ENCODE data around the gene SH3GL1. TPM values are rescaled to one million over a fixed set of nuclear protein-coding genes. Genes with fewer than 3 reads are reported as not detected.
A peak's percentile ranks its signal among the peaks of the same experiment; 100 is the strongest.

Gene SH3GL1
- total RNA-seq, 1 experiment from 2014 or later = 108 TPM

DNA sequence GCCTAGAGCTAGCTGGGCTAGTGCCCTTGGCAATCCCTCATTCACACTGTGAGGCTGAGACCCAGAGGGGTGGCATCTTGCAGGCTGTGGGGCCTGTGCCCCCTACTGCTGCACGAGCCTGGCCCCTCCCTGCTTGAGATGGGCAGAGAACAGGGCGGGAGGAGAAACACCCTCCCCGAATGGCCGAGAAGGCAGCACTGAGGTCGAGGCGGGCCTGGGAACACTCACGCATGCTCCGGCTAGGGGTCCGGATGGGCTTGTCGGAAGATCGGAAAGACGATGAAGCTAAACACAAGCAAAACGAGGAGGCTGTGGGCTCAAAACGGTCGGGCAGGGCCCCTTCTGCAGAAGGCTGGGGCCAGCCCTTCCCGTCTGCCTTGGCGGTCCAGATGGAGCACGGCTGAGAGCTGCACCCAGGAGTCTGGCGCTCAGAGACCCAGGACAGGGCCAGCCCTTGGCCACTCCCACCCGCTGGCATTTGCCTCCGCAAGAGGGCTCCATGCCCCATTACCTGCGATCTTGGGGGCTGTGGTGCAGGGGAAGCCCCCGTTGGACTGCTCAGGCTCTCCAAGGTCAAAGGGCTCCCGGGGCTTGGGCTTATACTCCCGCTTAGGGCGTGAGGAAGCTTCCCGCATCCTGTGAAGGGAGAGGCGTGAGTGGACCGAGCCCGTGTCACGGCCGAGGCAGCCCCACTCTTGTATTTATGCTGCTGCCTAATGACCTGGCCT, 38.1 kb downstream of the SH3GL1 start:
- Histone ChIP-seq H3K4me1 (ENCODE audit: insufficient read depth, low read length, poor library complexity, severe bottlenecking) (no peaks in the 10 kb centered on the region), H3K36me3 (ENCODE audit: insufficient read depth, low read length, poor library complexity, severe bottlenecking) (peaks cover 51% of the 10 kb centered on the region), H3K9me3 (ENCODE audit: low read depth, low read length, poor library complexity, severe bottlenecking) (no peaks in the 10 kb centered on the region), H3K4me3 (ENCODE audit: low read depth, low read length, poor library complexity, severe bottlenecking) (no peak overlapping the region), H3K27ac (ENCODE audit: low read depth, low read length, poor library complexity, severe bottlenecking) (peak overlapping the region; percentile 16), H3K27me3 (replicated peaks; ENCODE audit: insufficient read depth, low read depth, low read length, poor library complexity) (no peaks in the 10 kb centered on the region)
- TF ChIP-seq CTCF (conservative IDR thresholded peaks at IDR 0.05; ENCODE audit: low read depth, low read length) (no peak), EZH2 (IDR thresholded peaks at IDR 0.05; ENCODE audit: borderline replicate concordance, low read depth, low read length, poor library complexity, severe bottlenecking) (no peak)
- ChIA-PET POLR2A (ENCODE audit: low non-redundant PET) (no interaction called here), CTCF (interaction anchor here (0.8 to 0.9 kb wide), 2 partner anchors 10 to 31 kb away, joined by 3 to 7 read pairs; no protein-coding TSS in a partner anchor)
- intact Hi-C loops (cut with micrococcal nuclease; ENCODE audit: unreplicated experiment) = no loop called here
- no TSS peak for BruUV-seq (replicated peaks)
- DNase-seq (ENCODE audit: low spot score) = no peak

DNA sequence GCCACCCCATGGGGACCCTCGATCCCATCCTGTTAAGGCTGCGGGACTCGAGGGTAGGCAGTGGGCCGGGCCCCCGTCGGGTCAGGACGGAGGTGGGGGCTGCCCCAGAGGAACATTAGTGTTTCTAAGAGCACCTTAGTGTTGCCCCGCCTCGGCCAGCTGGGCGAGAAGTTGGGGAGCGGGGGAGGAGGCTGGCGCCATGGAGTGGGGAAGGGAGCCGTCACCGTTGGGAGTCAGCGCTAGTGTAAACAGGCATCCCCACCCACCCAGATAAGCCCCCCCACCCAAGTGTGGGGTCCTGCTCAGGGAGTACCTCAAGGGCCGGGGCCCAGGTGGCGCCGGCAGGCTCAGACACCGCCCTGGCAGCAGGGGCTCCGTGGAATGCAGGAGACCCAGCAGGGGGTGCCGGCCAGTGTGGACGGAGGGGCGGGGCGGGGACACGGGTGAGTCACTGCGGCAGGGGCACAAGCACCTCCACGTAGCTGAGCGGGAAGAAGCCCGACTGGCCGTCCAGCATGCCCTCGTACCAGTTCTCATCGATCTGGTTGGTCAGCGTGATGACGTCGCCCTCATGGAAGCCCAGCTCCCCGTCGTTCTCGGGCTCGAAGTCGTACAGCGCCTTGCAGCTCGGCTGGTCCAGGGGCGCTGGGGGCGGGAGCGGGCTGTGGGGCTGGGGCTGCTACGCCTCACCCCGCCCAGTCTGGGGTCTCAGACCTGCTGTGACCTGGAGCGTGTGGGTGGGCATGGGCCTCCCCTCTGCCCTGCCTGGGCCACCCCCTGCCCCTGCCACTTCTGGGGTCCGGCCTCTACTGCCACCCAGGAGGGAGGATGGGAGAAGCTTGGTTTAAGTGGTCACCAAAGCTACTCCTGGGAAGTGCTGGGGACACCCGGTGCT, 38.9 kb downstream of the SH3GL1 start:
- no peak overlapping the region for H3K4me3 ChIP-seq (ENCODE audit: low read depth, low read length, poor library complexity, severe bottlenecking)
- TF ChIP-seq CTCF (conservative IDR thresholded peaks at IDR 0.05; ENCODE audit: low read depth, low read length) = no peak
- no peak for TF ChIP-seq EZH2 (IDR thresholded peaks at IDR 0.05; ENCODE audit: borderline replicate concordance, low read depth, low read length, poor library complexity, severe bottlenecking)
- ChIA-PET CTCF (interaction anchor here (0.8 to 0.9 kb wide), 2 partner anchors 9 to 32 kb away, joined by 3 to 7 read pairs; no protein-coding TSS in a partner anchor), POLR2A (ENCODE audit: low non-redundant PET) (no interaction called here)
- H3K4me1 ChIP-seq (ENCODE audit: insufficient read depth, low read length, poor library complexity, severe bottlenecking) = no peaks in the 10 kb centered on the region
- DNase-seq (ENCODE audit: low spot score) = no peak
- H3K9me3 ChIP-seq (ENCODE audit: low read depth, low read length, poor library complexity, severe bottlenecking) = no peaks in the 10 kb centered on the region
- H3K27ac ChIP-seq (ENCODE audit: low read depth, low read length, poor library complexity, severe bottlenecking) = no peak overlapping the region
- H3K27me3 ChIP-seq (replicated peaks; ENCODE audit: insufficient read depth, low read depth, low read length, poor library complexity) = no peaks in the 10 kb centered on the region
- intact Hi-C loops (cut with micrococcal nuclease; ENCODE audit: unreplicated experiment) = no loop called here
- BruUV-seq (replicated peaks) = no TSS peak
- peaks cover 56% of the 10 kb centered on the region for H3K36me3 ChIP-seq (ENCODE audit: insufficient read depth, low read length, poor library complexity, severe bottlenecking)

- ChIA-PET CTCF (no interaction called here), POLR2A (ENCODE audit: low non-redundant PET) (no interaction called here)
- intact Hi-C loops (cut with micrococcal nuclease; ENCODE audit: unreplicated experiment) = no loop called here
- Histone ChIP-seq H3K27ac (ENCODE audit: low read depth, low read length, poor library complexity, severe bottlenecking) (peak overlapping the region; percentile 5), H3K36me3 (ENCODE audit: insufficient read depth, low read length, poor library complexity, severe bottlenecking) (peaks cover 49% of the 10 kb centered on the region), H3K4me1 (ENCODE audit: insufficient read depth, low read length, poor library complexity, severe bottlenecking) (no peaks in the 10 kb centered on the region), H3K4me3 (ENCODE audit: low read depth, low read length, poor library complexity, severe bottlenecking) (no peak overlapping the region), H3K9me3 (ENCODE audit: low read depth, low read length, poor library complexity, severe bottlenecking) (no peaks in the 10 kb centered on the region), H3K27me3 (replicated peaks; ENCODE audit: insufficient read depth, low read depth, low read length, poor library complexity) (no peaks in the 10 kb centered on the region)
- TSS peak; percentile 75 for BruUV-seq (replicated peaks)
- DNase-seq (ENCODE audit: low spot score) = no peak
- no peak for TF ChIP-seq CTCF (conservative IDR thresholded peaks at IDR 0.05; ENCODE audit: low read depth, low read length)
- no peak for TF ChIP-seq EZH2 (IDR thresholded peaks at IDR 0.05; ENCODE audit: borderline replicate concordance, low read depth, low read length, poor library complexity, severe bottlenecking)
These were observed 39.7 kb downstream of the SH3GL1 start for GRCh38 chr19:4360641-4361151.
